OCI-LY3 (cell line): ENCODE measurements around the gene CLEC18A.

Source experiments
- EZH2phosphoT487 ChIP-seq: fragments of 200-600 bp; shearing (Covaris generic); IDR thresholded peaks from 2 replicates; pipeline ENCODE4 v1.6.1; 2018; ENCODE audit warnings: antibody characterized with exemption, mixed run types, low read depth
- TF ChIP-seq, protein P1 (sequence below): fragments of 200-600, 300-600 bp; sonication (generic); IDR thresholded peaks from 2 replicates; pipeline ENCODE4 v1.5.1; 2014; ENCODE audit warnings: antibody characterized with exemption, low read length, low read depth

DNA sequence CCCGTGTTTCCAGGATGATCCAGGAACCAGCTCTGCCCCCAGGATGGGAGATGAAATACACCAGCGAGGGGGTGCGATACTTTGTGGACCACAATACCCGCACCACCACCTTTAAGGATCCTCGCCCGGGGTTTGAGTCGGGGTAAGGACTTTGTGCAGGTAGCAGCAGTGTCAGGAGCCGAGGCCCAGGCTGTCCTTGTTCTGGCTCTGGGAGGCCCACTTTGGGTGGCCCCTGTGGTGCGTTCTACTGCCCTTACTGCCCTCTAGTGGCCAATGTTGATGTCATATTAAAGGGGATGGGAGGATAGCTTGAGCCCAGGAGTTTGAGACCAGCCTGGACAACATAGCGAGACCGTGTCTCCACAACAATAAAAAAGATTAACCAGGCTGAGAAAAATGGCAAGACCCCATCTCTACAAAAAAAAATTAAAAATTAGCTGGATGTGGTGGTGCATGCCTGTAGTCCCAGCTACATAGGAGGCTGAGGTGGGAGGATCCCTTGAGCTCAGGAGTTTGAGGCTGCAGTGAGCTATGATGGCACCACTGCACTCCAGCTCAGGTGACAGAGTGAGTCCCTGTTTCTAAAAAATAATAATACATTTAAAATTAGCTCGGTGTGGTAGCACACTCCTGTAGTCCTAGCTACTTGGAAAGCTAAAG, 20.9 kb upstream of the CLEC18A start:
- TF ChIP-seq EZH2phosphoT487: no peak
- TF ChIP-seq, protein P1, sequence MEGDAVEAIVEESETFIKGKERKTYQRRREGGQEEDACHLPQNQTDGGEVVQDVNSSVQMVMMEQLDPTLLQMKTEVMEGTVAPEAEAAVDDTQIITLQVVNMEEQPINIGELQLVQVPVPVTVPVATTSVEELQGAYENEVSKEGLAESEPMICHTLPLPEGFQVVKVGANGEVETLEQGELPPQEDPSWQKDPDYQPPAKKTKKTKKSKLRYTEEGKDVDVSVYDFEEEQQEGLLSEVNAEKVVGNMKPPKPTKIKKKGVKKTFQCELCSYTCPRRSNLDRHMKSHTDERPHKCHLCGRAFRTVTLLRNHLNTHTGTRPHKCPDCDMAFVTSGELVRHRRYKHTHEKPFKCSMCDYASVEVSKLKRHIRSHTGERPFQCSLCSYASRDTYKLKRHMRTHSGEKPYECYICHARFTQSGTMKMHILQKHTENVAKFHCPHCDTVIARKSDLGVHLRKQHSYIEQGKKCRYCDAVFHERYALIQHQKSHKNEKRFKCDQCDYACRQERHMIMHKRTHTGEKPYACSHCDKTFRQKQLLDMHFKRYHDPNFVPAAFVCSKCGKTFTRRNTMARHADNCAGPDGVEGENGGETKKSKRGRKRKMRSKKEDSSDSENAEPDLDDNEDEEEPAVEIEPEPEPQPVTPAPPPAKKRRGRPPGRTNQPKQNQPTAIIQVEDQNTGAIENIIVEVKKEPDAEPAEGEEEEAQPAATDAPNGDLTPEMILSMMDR: peak; percentile 71
